Measurements from ENCODE around the gene TMEM45A. TPM values are rescaled to one million over a fixed set of nuclear protein-coding genes. Genes with fewer than 3 reads are reported as not detected.

The TMEM45A gene
- total RNA-seq, 2 donors from 2014 or later: 13.5 to 14.3 TPM

- Histone ChIP-seq H3K9me3 (peaks cover 0 to 8% of the 10 kb centered on the region in 2 donors), H3K4me1 (no peaks in the 10 kb centered on the region), H3K36me3 (no peaks in the 10 kb centered on the region), H3K4me3 (no peak overlapping the region), H3K27me3 (no peaks in the 10 kb centered on the region), H3K27ac (no peak overlapping the region)
- no peak for TF ChIP-seq CTCF (IDR thresholded peaks at IDR 0.05)
- no peak for DNase-seq (ENCODE audit: low spot score)
These were observed 128.8 kb downstream of the TMEM45A start for GRCh38 chr3:100621251-100621650.

Other genes starting within 250 kb of the TMEM45A start
- 10 to 100 TPM; 16.3 to 39.5 TPM for gene TBC1D23, start 231.6 kb upstream of the TMEM45A start, total RNA-seq
- gene NIT2, start 157.9 kb upstream of the TMEM45A start, total RNA-seq: 10 to 100 TPM; 12.3 to 15.4 TPM
- 10 to 100 TPM; 29.7 to 44.2 TPM for gene TOMM70, start 91.5 kb upstream of the TMEM45A start, total RNA-seq
- 1 to 10 TPM; 4.6 to 5.4 TPM for gene LNP1, start 91.1 kb upstream of the TMEM45A start, total RNA-seq
- gene ADGRG7, start 117.0 kb downstream of the TMEM45A start, total RNA-seq: not detected
- gene TFG, start 216.9 kb downstream of the TMEM45A start, total RNA-seq: 100 to 1,000 TPM in 1 of 2 donors, 10 to 100 TPM in 1; 79.1 to 111 TPM

All from right atrium auricular region (tissue), 2 donors.